DMS153 treated with DMSO at 0.1 percent for 48 hours (cell line): ENCODE data around the gene WNT16.
A peak's percentile ranks its signal among the peaks of the same experiment; 100 is the strongest.

Experiments
- DNase-seq: peaks from one replicate; lab custom pipeline; 2025; ENCODE audit not compliant: unreplicated experiment; lab: John Stamatoyannopoulos, UW

WNT16 gene

GRCh38 chr7:121343302-121343701 is 14.5 kb downstream of the WNT16 start:
- DNase-seq, result no peak

GRCh38 chr7:121344093-121344492 is 15.3 kb downstream of the WNT16 start:
- DNase-seq, result no peak

DNA sequence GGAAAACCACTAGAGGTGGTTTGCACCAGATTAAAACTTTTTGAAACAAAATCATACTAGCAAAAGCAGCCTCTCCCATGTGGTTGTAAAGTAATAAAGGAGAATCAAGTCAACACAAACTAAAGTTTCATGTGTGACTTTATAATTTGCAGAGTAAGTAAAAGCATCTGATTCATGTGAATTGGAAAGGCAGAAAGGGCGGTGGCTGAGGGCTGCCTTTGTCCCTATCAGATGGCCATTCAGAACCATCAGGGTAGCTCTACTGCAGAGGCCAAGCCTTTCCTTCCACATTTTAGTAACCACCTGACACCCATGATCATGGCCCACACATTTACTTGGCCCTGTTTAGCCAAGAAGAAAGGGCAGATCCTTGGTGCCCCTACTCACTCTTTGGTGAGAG is 15.7 kb downstream of the WNT16 start:
- DNase-seq, result no peak

DNA sequence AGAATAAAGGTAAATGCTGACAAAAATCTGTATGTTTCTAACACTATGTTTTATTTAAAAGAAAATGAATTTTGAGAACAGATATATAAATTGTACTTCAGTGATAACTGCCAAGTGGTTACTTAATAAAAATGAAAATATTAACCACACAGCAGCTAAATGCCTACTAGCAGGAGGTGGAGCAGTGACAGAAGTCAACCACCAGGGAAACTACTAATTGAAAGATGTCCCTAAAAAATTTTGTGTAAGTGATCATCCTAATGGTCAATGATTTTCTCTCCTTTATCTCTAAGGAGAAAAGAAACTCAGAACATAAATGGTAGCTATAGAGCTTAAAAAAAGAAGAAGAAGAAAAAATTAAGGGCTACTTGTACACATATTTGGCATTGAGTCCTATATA is 22.9 kb downstream of the WNT16 start:
- DNase-seq, result no peak

GRCh38 chr7:121352323-121352722 is 23.5 kb downstream of the WNT16 start:
- no peak for DNase-seq

- no peak for DNase-seq
These were observed 26.8 kb downstream of the WNT16 start for GRCh38 chr7:121355574-121355973.

DNA sequence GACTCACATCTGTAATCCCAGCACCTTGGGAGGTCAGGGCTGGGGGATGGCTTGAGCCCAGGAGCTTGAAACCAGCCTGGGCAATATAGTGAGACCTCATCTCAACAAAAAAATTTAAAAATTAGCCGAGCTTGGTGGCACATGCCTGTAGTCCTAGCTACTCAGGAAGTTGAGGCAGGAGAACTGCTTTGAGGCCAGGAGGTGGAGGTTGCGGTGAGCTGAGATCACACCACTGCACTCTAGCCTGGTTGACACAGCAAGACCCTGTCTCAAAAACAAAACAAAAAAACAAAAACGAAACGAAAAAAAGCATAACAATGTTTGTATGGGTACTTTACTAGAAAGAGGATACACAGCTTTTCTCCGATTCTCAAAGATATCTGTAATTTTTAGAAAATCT is 31.8 kb downstream of the WNT16 start:
- DNase-seq, result no peak

- DNase-seq, result peak; percentile 26
These were observed 38.1 kb downstream of the WNT16 start for GRCh38 chr7:121366852-121367431.

DNA sequence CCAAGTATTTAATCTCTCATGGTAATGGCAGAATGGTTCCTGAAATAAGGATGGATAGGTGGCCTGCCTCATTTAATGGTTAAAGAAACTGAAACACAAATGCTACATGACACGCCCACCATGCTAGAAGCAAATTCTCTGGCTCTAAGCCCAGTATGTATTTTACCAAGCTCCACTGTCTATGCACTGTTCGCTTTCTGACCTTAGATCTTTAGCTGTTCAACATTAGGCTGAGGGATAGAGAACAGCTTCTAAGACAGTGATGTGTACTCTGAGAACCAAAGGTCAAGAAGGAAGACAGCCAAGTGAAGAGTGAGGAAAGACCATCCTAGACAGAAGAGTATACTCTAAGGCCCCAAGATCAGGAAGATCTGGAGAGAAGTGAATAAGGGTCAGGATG is 40.7 kb downstream of the WNT16 start:
- no peak for DNase-seq

GRCh38 chr7:121371367-121371766 is 42.6 kb downstream of the WNT16 start:
- no peak for DNase-seq

DNA sequence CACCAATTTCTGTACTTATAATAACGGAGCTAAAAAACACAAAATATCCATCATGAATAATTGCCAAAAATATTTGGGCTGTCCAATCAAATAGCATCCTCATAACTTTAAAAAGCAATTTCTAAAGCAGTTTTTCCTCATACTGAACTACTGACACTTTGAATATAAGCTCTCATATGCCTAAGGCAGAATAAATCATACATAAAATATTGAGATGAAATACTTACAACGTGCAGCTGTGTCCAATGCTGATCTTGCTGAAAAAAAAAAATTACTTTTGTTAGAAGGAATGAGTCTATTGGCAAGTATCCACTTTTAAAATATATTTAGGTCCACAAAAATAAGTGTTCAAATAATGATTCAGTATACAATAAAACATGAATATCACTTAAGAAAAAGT is 43.1 kb downstream of the WNT16 start:
- no peak for DNase-seq

DNA sequence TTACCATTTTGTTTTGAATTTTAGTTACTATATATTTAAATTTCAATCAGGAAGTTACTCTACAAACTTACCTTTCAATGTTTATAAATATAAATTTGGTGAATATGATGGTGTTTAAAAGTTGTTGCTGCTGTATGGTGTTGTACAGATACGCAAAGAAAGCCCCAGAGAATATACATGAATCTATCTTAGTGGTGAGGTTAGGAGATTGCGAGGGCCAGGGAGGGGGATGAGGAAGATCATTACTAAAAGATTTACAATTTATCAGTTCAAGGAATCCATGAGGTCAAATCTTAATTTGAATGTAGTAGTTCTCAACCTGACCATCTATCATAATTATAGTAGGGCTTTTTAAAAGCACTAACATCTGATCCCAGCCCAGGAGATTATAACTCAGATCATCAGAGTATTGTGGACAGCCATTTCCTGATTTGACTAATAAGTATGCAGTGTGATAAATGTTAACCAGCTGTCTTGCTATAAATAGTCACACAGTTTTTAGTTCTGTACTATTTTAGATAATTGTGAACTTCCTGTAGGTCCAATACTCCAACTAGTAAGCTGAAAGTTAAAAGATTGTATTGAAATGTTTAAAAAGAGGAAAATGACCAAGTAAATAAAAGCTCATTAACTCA is 43.7 kb downstream of the WNT16 start:
- no peak for DNase-seq

GRCh38 chr7:121373177-121373576 is 44.4 kb downstream of the WNT16 start:
- no peak for DNase-seq

- DNase-seq, result no peak
These were observed 48.2 kb downstream of the WNT16 start for GRCh38 chr7:121376979-121377378.

GRCh38 chr7:121379930-121380329 is 51.1 kb downstream of the WNT16 start:
- no peak for DNase-seq

DNA sequence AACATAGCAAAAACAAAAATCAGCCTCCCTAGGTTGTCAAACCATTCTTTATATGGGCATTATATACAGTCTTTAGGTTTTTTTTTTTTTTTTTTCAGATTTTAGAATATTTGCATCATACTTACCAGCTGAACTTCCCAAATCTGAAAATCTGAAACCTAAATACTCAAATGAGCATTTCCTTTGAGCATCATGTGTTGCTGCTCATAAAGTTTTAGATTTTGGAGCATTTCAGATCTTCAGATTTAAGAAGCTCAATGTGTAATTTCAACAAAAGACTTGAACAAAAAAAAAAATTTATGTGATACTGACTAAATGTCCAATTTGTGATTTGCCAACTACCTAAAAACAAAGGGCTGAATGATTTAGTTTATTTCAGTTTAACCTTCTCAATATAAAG is 53.7 kb downstream of the WNT16 start:
- DNase-seq, result no peak

DNA sequence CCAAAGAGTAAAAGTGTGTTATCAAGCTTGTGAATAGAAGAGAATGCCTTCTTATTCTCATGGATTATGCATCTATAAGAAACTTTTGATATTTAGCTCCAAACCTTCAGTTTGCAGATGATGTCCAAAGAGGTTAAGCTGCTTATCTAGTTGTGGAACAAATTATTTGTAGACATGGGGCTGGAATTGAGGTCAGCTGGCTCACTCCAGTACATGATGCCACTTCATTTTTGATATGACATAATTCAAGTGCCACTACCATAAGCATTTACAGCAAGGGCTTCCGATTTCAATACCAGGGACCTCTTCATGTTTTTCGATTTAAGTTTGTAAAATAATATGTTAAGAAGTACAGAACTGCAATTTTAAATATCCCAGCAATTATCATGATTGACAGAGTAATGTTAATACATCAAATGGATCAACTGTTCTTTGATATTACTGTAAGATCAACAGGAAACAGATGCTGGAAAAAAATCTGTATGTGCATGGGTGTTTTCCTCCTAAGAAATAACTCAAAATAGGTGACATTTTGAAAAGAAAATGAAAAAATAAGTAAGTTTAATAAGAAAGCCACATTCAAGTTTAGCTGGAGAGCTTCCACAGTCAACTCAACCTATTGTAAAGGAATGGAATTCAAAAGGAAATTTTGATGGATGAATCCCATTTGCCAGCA is 54.6 kb downstream of the WNT16 start:
- DNase-seq, result no peak

DNA sequence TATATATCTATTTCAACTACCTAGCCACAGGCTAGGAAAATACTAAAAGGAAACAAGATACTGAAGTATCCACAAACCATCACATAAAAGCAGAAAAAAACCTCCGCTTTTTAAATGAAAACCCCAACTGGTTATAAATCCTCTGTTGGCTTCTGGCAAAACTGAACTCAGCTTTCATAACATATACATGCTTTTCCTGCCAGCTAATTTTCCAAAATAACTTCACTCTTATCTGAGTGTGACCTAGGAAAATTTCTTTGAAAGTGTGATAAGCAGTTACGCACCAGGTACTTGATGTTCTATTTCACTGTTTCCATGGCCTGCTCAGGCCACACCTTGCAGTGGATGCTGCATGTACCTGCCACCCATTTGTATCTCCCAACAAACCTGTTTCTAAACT is 55.5 kb downstream of the WNT16 start:
- no peak for DNase-seq

DNA sequence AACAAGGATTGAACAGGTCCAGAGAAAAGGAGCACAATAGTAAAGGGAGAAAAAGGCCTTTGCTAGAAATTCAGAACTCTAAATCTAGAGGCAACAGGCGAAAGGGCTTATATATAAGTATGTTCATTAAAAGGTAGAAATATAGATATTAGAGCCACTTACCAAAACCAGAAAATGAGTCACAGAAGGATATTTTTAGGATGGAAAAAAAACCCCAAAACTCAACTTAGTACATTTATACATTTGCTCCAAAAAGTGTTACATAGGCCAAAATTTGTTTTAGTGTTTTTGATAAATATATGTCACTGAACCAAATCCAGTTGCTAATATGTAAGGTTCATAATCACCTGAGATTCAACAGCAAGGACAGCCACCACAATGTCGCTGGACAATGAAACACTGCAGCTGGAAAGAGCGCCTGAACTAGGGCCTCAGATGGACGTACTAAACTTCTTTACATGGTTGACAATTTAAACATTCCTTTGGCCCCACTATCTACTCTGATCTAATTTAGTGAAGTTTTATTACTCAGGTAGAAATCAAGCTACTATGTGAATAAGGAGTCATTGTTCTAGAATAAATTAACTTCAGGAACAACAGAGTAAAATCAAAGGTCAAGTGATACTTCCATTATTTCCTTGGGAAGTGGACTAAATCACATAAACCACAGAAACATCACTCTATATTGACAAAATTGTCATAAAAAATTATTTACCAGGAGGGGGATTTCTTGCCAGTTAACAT is 56.4 kb downstream of the WNT16 start:
- DNase-seq, result no peak

GRCh38 chr7:121385800-121386179 is 57.0 kb downstream of the WNT16 start:
- peak; percentile 7 for DNase-seq

- no peak for DNase-seq
These were observed 60.1 kb downstream of the WNT16 start for GRCh38 chr7:121388950-121389349.

DNA sequence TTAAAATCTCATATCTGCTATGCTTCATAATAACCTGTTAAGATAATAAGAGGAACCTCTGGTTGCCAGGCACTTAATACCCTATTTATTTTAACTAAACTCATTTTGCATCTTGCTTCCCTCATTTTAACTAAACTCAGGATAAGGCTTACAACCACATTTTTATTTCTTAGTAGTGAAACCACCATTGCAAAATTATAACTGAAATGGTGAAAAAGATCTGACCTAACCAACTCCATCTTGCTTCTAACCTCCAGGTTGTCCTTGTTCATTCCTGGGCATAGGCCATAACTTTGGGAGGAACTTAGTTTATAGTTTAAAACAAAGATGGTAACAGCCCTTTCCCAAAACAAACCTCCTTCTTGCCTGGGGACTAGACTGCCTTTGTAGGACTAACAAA is 61.3 kb downstream of the WNT16 start:
- DNase-seq, result no peak
